Mucosa of descending colon (tissue), 3 donors: ENCODE measurements around the gene SDK1. TPM values are rescaled to one million over a fixed set of nuclear protein-coding genes. Genes with fewer than 3 reads are reported as not detected.

Experiments used
- ATAC-seq: fragments of 200-7000 bp; cut with Tn5 transposase; one replicate; pipeline ENCODE4 v1.9.1; 2020; ENCODE audit warnings: mild to moderate bottlenecking, moderate library complexity
- DNase-seq, 3 donors: peaks; one replicate each; pipeline ENCODE4 v3.0.0-alpha.2; 2020
- H3K36me3 ChIP-seq: fragments of 200-600 bp; one replicate; pipeline ENCODE4 v1.8.0; 2021; ENCODE audit warnings: low read depth, mild to moderate bottlenecking
- H3K4me1 ChIP-seq: fragments of 200-600 bp; one replicate; pipeline ENCODE4 v1.8.0; 2021; ENCODE audit warnings: low read depth, mild to moderate bottlenecking
- H3K4me3 ChIP-seq: fragments of 200-600 bp; one replicate; pipeline ENCODE4 v1.8.0; 2021; ENCODE audit warnings: mild to moderate bottlenecking
- H3K9me3 ChIP-seq: fragments of 200-600 bp; one replicate; pipeline ENCODE4 v1.8.0; 2021; ENCODE audit warnings: mild to moderate bottlenecking
- CTCF ChIP-seq: fragments of 200-600 bp; IDR thresholded peaks from one replicate; pipeline ENCODE4 v1.8.0; 2022; ENCODE audit warnings: antibody characterized with exemption, mild to moderate bottlenecking
- intact Hi-C, 2 donors: fragments of 100-400 bp; cut with DNase I in 1 of 2; cut with micrococcal nuclease in 1 of 2; formaldehyde crosslinking; loops; one replicate each; pipeline versions ENCODE4 v1.11.0 to v1.11.1; 2022; cut with DNase I, micrococcal nuclease
- total RNA-seq, 3 donors: library from RNA; stranded (reverse); fragmentation: NEBNext Ultra II Directional in 2 of 3; extraction: Animal tissue kit (Norgen Biotek cat#: 25700) in 2 of 3; gene quantifications; one replicate each; pipeline versions ENCODE4 v1.2.1 to v1.2.4, GENCODE V29; 2021 to 2023
- donor health status: DM: no; HTN: no; CAD: no; lungs with moderate emphysema.
- donor health status: DM: no; HTN: no; CAD: no.
- donor health status: DM: no; HTN: yes; CAD: no.

SDK1 gene
- total RNA-seq, 3 donors from 2014 or later, result 2.7 to 20.2 (median 4.2) TPM

GRCh38 chr7:4182605-4183300 lies 881.7 kb downstream of the SDK1 start:
- Histone ChIP-seq H3K9me3 (no peaks in the 10 kb centered on the region), H3K36me3 (no peaks in the 10 kb centered on the region), H3K4me3 (no peak overlapping the region), H3K4me1 (no peaks in the 10 kb centered on the region)
- DNase-seq (peak in 1 of 3 donors; percentile 18), ATAC-seq (no peak)
- intact Hi-C loops, result no loop called here
- TF ChIP-seq CTCF, result no peak

- intact Hi-C loops, result no loop called here
Measured at GRCh38 chr7:4184653-4185052, 883.6 kb downstream of the SDK1 start.

GRCh38 chr7:4185136-4185535 lies 884.1 kb downstream of the SDK1 start:
- no peaks in the 10 kb centered on the region for H3K9me3 ChIP-seq
- ATAC-seq, result no peak
- DNase-seq, result peak in 1 of 3 donors; percentile 24
- no peaks in the 10 kb centered on the region for H3K4me1 ChIP-seq
- intact Hi-C loops, result no loop called here
- no peaks in the 10 kb centered on the region for H3K36me3 ChIP-seq
- no peak for TF ChIP-seq CTCF
- H3K4me3 ChIP-seq, result no peak overlapping the region

More at GRCh38 chr7:4184653-4185052, 883.6 kb downstream of the SDK1 start:
- Histone ChIP-seq H3K4me1 (no peaks in the 10 kb centered on the region), H3K36me3 (no peaks in the 10 kb centered on the region), H3K4me3 (no peak overlapping the region), H3K9me3 (no peaks in the 10 kb centered on the region)
- no peak for TF ChIP-seq CTCF
- DNase-seq (no peak), ATAC-seq (no peak)

- ATAC-seq (no peak), DNase-seq (peak in 1 of 3 donors; percentile 42)
- no peak for TF ChIP-seq CTCF
- intact Hi-C loops, result no loop called here
- Histone ChIP-seq H3K36me3 (no peaks in the 10 kb centered on the region), H3K4me3 (no peak overlapping the region), H3K9me3 (no peaks in the 10 kb centered on the region), H3K4me1 (no peaks in the 10 kb centered on the region)
Measured at GRCh38 chr7:4185721-4186512, 884.9 kb downstream of the SDK1 start.

GRCh38 chr7:4186513-4186780 lies 885.4 kb downstream of the SDK1 start:
- H3K4me3 ChIP-seq, result no peak overlapping the region
- intact Hi-C loops, result no loop called here

More at GRCh38 chr7:4186513-4186780, 885.4 kb downstream of the SDK1 start:
- no peaks in the 10 kb centered on the region for H3K4me1 ChIP-seq
- DNase-seq (no peak), ATAC-seq (no peak)
- H3K9me3 ChIP-seq, result no peaks in the 10 kb centered on the region
- H3K36me3 ChIP-seq, result no peaks in the 10 kb centered on the region
- no peak for TF ChIP-seq CTCF
